ENCODE measurements around the gene ATF7IP2. TPM values are rescaled to one million over a fixed set of nuclear protein-coding genes. Genes with fewer than 3 reads are reported as not detected.

ATF7IP2 gene
- total RNA-seq, 1 experiment from 2014 or later: not detected

DNA sequence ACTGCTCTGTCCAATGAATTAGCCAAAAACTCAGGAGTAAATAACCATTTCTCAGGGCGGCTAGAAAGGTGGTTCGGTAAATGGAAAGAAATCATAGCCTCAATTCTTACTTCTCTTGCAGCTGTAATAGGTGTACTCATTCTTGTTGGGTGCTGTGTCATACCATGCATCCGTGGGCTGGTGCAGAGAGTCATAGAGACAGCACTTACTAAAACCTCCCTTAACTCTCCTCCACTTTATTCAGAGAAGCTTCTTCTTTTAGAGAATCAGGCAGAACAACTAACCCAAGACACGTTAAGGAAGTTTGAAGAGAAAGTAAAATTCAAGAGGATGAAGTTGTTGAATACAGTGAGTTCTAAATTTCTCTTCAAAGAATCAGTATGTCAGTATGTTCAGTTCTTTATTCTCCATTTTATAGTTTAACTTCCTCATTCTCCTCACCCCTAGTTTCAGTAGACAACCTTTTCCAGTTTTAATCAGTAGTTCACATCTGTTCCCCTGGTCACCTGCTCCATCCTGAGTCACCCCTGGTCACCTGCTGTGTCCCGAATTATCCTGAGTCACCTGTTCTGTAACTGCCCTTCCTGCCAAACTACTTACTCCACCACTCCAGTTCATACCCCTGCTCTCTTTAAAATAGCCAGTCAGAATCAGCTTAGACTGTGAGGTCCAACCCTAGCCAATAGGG is 108.6 kb downstream of the ATF7IP2 start:
- Histone ChIP-seq H3K9me3 (ENCODE audit: insufficient read depth, low read depth) (peaks cover 12% of the 10 kb centered on the region; the same call in 1 of the 2 replicates), H3F3A (ENCODE audit: insufficient read depth, low read depth) (no peaks in the 10 kb centered on the region), H3K4me3 (no peak overlapping the region), H4K20me1 (ENCODE audit: insufficient read depth) (no peaks in the 10 kb centered on the region), H3K27me3 (ENCODE audit: insufficient read depth, low read depth) (no peaks in the 10 kb centered on the region), H3K27ac (no peak overlapping the region), H3K4me2 (no peak overlapping the region), H3K4me1 (replicated peaks; ENCODE audit: insufficient read depth) (no peaks in the 10 kb centered on the region), H3K36me3 (ENCODE audit: low read depth) (no peaks in the 10 kb centered on the region), H3K79me2 (ENCODE audit: low read depth) (no peaks in the 10 kb centered on the region), H3K9me2 (ENCODE audit: insufficient read depth) (no peaks in the 10 kb centered on the region), H2AFZ (no peak overlapping the region)
- ChIA-PET POLR2A (ENCODE audit: unreplicated experiment) (no interaction called here), CTCF (no interaction called here)
- no TSS peak for BruUV-seq (replicated peaks)
- TF ChIP-seq EZH2 (IDR thresholded peaks at IDR 0.05; ENCODE audit: low read depth): no peak
- TF ChIP-seq, protein P1, sequence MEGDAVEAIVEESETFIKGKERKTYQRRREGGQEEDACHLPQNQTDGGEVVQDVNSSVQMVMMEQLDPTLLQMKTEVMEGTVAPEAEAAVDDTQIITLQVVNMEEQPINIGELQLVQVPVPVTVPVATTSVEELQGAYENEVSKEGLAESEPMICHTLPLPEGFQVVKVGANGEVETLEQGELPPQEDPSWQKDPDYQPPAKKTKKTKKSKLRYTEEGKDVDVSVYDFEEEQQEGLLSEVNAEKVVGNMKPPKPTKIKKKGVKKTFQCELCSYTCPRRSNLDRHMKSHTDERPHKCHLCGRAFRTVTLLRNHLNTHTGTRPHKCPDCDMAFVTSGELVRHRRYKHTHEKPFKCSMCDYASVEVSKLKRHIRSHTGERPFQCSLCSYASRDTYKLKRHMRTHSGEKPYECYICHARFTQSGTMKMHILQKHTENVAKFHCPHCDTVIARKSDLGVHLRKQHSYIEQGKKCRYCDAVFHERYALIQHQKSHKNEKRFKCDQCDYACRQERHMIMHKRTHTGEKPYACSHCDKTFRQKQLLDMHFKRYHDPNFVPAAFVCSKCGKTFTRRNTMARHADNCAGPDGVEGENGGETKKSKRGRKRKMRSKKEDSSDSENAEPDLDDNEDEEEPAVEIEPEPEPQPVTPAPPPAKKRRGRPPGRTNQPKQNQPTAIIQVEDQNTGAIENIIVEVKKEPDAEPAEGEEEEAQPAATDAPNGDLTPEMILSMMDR (conservative IDR thresholded peaks at IDR 0.05): no peak
- no peak for DNase-seq
- intact Hi-C loops (cut with micrococcal nuclease; ENCODE audit: unreplicated experiment): no loop called here

DNA sequence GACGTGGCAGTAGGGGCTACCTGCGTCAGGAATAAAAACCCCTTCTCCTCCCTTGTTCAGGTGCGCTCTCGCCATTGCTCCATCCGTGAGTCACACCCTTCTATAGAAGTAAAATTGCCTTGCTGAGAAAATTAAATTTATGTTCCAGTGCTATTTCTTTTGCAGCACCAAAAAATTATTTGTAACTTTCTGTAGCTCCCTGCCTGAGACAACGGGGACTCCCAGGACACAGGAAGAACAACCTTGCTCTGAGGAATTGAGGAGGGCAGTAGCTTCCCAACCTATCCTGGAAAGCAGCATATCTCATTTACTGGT is 109.1 kb downstream of the ATF7IP2 start:
- intact Hi-C loops (cut with micrococcal nuclease; ENCODE audit: unreplicated experiment): no loop called here
- DNase-seq: no peak
- Histone ChIP-seq H3K9me3 (ENCODE audit: insufficient read depth, low read depth) (peaks cover 12% of the 10 kb centered on the region; the same call in 1 of the 2 replicates), H3K27me3 (ENCODE audit: insufficient read depth, low read depth) (no peaks in the 10 kb centered on the region), H3K27ac (no peak overlapping the region), H3K36me3 (ENCODE audit: low read depth) (no peaks in the 10 kb centered on the region), H2AFZ (no peak overlapping the region), H3K4me2 (no peak overlapping the region), H3K9me2 (ENCODE audit: insufficient read depth) (no peaks in the 10 kb centered on the region), H3K4me1 (replicated peaks; ENCODE audit: insufficient read depth) (no peaks in the 10 kb centered on the region), H4K20me1 (ENCODE audit: insufficient read depth) (no peaks in the 10 kb centered on the region), H3K79me2 (ENCODE audit: low read depth) (no peaks in the 10 kb centered on the region), H3F3A (ENCODE audit: insufficient read depth, low read depth) (no peaks in the 10 kb centered on the region), H3K4me3 (no peak overlapping the region)
- POLR2A ChIA-PET (ENCODE audit: unreplicated experiment): no interaction called here
- no TSS peak for BruUV-seq (replicated peaks)
- TF ChIP-seq, protein P1 (conservative IDR thresholded peaks at IDR 0.05): no peak
- no peak for TF ChIP-seq EZH2 (IDR thresholded peaks at IDR 0.05; ENCODE audit: low read depth)
- CTCF ChIA-PET: no interaction called here

DNA sequence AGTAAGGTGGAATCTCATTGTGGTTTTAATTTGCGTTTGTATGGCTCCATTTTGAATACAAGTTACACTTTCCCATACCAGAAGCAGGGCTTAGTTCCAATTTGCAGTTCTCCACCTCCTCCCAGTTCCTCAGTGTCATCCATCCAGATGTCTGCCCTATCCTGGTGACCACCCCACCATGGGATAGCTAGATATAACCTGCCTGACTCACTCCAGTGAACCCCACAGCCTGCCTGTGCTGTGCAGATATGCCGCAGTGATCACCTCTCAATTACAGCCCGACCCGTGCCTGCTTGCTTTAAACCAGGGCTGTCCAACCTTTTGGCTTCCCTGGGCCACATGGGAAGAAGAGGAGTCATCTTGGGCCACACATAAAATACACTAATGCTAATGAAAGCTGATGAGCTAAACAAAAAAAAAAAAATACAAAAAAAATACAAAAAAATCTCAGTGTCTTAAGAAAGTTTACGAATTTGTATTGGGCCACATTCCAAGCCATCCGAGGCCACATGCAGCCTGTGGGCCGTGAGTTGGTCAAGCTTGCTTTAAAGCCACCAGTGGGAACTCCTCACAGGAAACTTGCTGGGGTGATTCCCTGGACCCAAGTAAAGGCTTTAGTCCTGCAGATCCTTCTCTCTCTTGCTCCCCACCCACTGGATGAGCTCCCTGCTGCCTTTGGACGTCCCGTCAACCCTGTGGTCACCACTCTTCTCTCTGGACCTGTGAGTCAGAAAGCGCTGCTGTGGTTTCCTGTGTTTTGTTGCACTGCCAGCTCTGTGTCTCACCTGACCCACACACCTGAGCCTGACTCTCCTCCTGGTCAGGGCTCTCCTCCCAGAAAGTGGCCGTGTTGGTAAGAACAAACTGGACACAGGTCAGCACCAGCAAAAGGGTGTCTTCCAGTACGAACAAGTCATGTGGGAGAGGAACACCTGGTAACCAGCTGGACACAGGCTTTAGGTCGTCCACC is 111.6 kb downstream of the ATF7IP2 start:
- H3K36me3 ChIP-seq (ENCODE audit: low read depth): no peaks in the 10 kb centered on the region
- no peak overlapping the region for H3K4me2 ChIP-seq
- H3K4me3 ChIP-seq: no peak overlapping the region
- H4K20me1 ChIP-seq (ENCODE audit: insufficient read depth): no peaks in the 10 kb centered on the region
- BruUV-seq (replicated peaks): no TSS peak
- POLR2A ChIA-PET (ENCODE audit: unreplicated experiment): no interaction called here
- TF ChIP-seq EZH2 (IDR thresholded peaks at IDR 0.05; ENCODE audit: low read depth): no peak
- TF ChIP-seq, protein P1 (conservative IDR thresholded peaks at IDR 0.05): no peak
- H3K9me2 ChIP-seq (ENCODE audit: insufficient read depth): no peaks in the 10 kb centered on the region
- no peaks in the 10 kb centered on the region for H3K4me1 ChIP-seq (replicated peaks; ENCODE audit: insufficient read depth)
- no peaks in the 10 kb centered on the region for H3K27me3 ChIP-seq (ENCODE audit: insufficient read depth, low read depth)
- no peaks in the 10 kb centered on the region for H3K79me2 ChIP-seq (ENCODE audit: low read depth)
- no peaks in the 10 kb centered on the region for H3F3A ChIP-seq (ENCODE audit: insufficient read depth, low read depth)
- intact Hi-C loops (cut with micrococcal nuclease; ENCODE audit: unreplicated experiment): no loop called here
- H3K9me3 ChIP-seq (ENCODE audit: insufficient read depth, low read depth): peaks cover 12% of the 10 kb centered on the region; the same call in 1 of the 2 replicates
- H3K27ac ChIP-seq: no peak overlapping the region
- no peak overlapping the region for H2AFZ ChIP-seq
- DNase-seq: no peak
- CTCF ChIA-PET: no interaction called here

All from PC-9 (cell line).